ENCODE data around the gene DCTN3.

GRCh38 chr9:34600908-34601307, 19.4 kb downstream of the DCTN3 start:
- TF ChIP-seq CTCF (IDR thresholded peaks at IDR 0.05) = no peak
- TF ChIP-seq POLR2AphosphoS5 (IDR thresholded peaks at IDR 0.05; ENCODE audit: insufficient read depth in 1 of 2, low read depth in 1 of 2) = no peak

Data from vagina (tissue), 2 donors.